Neural cell (in vitro differentiated cells): ENCODE data around the gene PGP. TPM values are rescaled to one million over a fixed set of nuclear protein-coding genes. Genes with fewer than 3 reads are reported as not detected.

ENCODE experiments used
- H2AFZ ChIP-seq: fragments of 200-600, 300-800 bp; sonication (generic), shearing (Covaris generic); 2 replicates; pipeline ENCODE4 v1.6.0; 2014; ENCODE audit warnings: low read depth, mild to moderate bottlenecking, antibody characterized with exemption, low read length, moderate library complexity
- H3F3A ChIP-seq: fragments of 200-600 bp; shearing (Covaris generic); 2 replicates; pipeline ENCODE4 v1.6.1; 2016; ENCODE audit warnings: mild to moderate bottlenecking, moderate library complexity, mixed read lengths, antibody characterized with exemption, low read length; ENCODE audit not compliant: insufficient read depth, poor library complexity, severe bottlenecking
- H3K27ac ChIP-seq: fragments of 200-600, 300-800 bp; sonication (generic), shearing (Covaris generic); 2 replicates; pipeline ENCODE4 v1.5.1; 2014; ENCODE audit warnings: mild to moderate bottlenecking, low read length, moderate library complexity
- H3K27me3 ChIP-seq: fragments of 300-800, 200-600 bp; sonication (generic), shearing (Covaris generic); 2 replicates; pipeline ENCODE4 v1.6.0; 2014; ENCODE audit warnings: mild to moderate bottlenecking, low read depth, low read length, moderate library complexity; ENCODE audit not compliant: insufficient read depth
- H3K36me3 ChIP-seq: fragments of 300-800, 200-600 bp; sonication (generic), shearing (Covaris generic); 2 replicates; pipeline ENCODE4 v1.5.1; 2014; ENCODE audit warnings: mild to moderate bottlenecking, antibody characterized with exemption, low read length, moderate library complexity; ENCODE audit not compliant: insufficient read depth
- H3K4me2 ChIP-seq: fragments of 300-800, 200-600 bp; sonication (generic), shearing (Covaris generic); 2 replicates; pipeline ENCODE4 v1.6.0; 2014; ENCODE audit warnings: mild to moderate bottlenecking, low read length
- H3K4me3 ChIP-seq: fragments of 300-800, 200-600 bp; sonication (generic), shearing (Covaris generic); 2 replicates; pipeline ENCODE4 v1.5.1; 2014; ENCODE audit warnings: mild to moderate bottlenecking, low read length, moderate library complexity
- H3K79me2 ChIP-seq: fragments of 200-600 bp; shearing (Covaris generic); replicated peaks from 2 replicates; pipeline ENCODE4 v1.6.0; 2014; ENCODE audit warnings: mild to moderate bottlenecking, low read length, moderate library complexity; ENCODE audit not compliant: insufficient read depth
- H3K9ac ChIP-seq: fragments of 300-800, 200-600 bp; sonication (generic), shearing (Covaris generic); 2 replicates; pipeline ENCODE4 v1.6.1; 2016; ENCODE audit warnings: mild to moderate bottlenecking, low read length, mixed read lengths
- H3K9me2 ChIP-seq: fragments of 200-600 bp; shearing (Covaris generic); 2 replicates; pipeline ENCODE4 v1.6.1; 2016; ENCODE audit warnings: mild to moderate bottlenecking, low read length, mixed read lengths; ENCODE audit not compliant: insufficient read depth
- H3K9me3 ChIP-seq: fragments of 200-600, 300-800 bp; sonication (generic), shearing (Covaris generic); 2 replicates; pipeline ENCODE4 v1.6.1; 2016; ENCODE audit warnings: mild to moderate bottlenecking, mixed run types, low read length, moderate library complexity, mixed read lengths
- H4K20me1 ChIP-seq: fragments of 200-600 bp; shearing (Covaris generic); 2 replicates; pipeline ENCODE4 v1.6.1; 2016; ENCODE audit warnings: mild to moderate bottlenecking, mixed run types; ENCODE audit not compliant: insufficient read depth
- CTCF ChIP-seq: fragments of 450-650 bp; IDR thresholded peaks from 2 replicates; pipeline ENCODE4 v1.5.1; 2014; ENCODE audit warnings: antibody characterized with exemption, mild to moderate bottlenecking, moderate library complexity; ENCODE audit not compliant: poor library complexity, severe bottlenecking
- EP300 ChIP-seq: fragments of 450-650 bp; conservative IDR thresholded peaks from 2 replicates; pipeline ENCODE4 v1.6.1; 2014; ENCODE audit warnings: antibody characterized with exemption, mild to moderate bottlenecking, moderate library complexity; ENCODE audit not compliant: poor library complexity, severe bottlenecking
- EZH2 ChIP-seq: fragments of 200-600, 300-800 bp; shearing (Covaris generic), sonication (generic); IDR thresholded peaks from 2 replicates; pipeline ENCODE4 v1.6.1; 2014; ENCODE audit warnings: antibody characterized with exemption, low read length, borderline replicate concordance, mild to moderate bottlenecking; ENCODE audit not compliant: insufficient read depth, poor library complexity, severe bottlenecking
- MXI1 ChIP-seq: fragments of 450-650 bp; conservative IDR thresholded peaks from 2 replicates; pipeline ENCODE4 v1.6.1; 2014; ENCODE audit warnings: antibody characterized with exemption, mild to moderate bottlenecking; ENCODE audit not compliant: poor library complexity, severe bottlenecking
- POLR2AphosphoS5 ChIP-seq: IDR thresholded peaks from 2 replicates; pipeline ENCODE4 v1.6.1; 2012
- RAD21 ChIP-seq: fragments of 450-650 bp; conservative IDR thresholded peaks from 2 replicates; pipeline ENCODE4 v1.6.1; 2014; ENCODE audit warnings: antibody characterized with exemption, mild to moderate bottlenecking, moderate library complexity
- SMC3 ChIP-seq: fragments of 450-650 bp; conservative IDR thresholded peaks from 2 replicates; pipeline ENCODE4 v1.6.1; 2014; ENCODE audit warnings: antibody characterized with exemption, mild to moderate bottlenecking, moderate library complexity; ENCODE audit not compliant: poor library complexity
- TAF1 ChIP-seq: IDR thresholded peaks from 2 replicates; pipeline ENCODE4 v1.6.1; 2012; ENCODE audit warnings: low read depth
- polyA plus RNA-seq: library from polyadenylated mRNA; depleted of rRNA; stranded (reverse); fragments of >200 nt; gene quantifications from 2 replicates; pipeline ENCODE4 v1.2.3, GENCODE V29; 2014
- TF ChIP-seq, protein P1 (sequence below): IDR thresholded peaks from 2 replicates; pipeline ENCODE4 v1.6.1; 2012; ENCODE audit warnings: borderline replicate concordance

PGP gene
- polyA plus RNA-seq, 1 donor from 2014 or later, result 44.1 TPM

- Histone ChIP-seq H3K9ac (no peak overlapping the region), H3K36me3 (no peaks in the 10 kb centered on the region), H3K4me3 (no peak overlapping the region), H3K27ac (no peak overlapping the region), H3F3A (no peaks in the 10 kb centered on the region), H3K27me3 (no peaks in the 10 kb centered on the region), H2AFZ (no peak overlapping the region), H3K9me2 (no peaks in the 10 kb centered on the region), H4K20me1 (no peaks in the 10 kb centered on the region), H3K4me2 (no peak overlapping the region), H3K79me2 (no peaks in the 10 kb centered on the region), H3K9me3 (no peaks in the 10 kb centered on the region)
- TF ChIP-seq TAF1 (no peak), POLR2AphosphoS5 (no peak), RAD21 (no peak), SMC3 (no peak), EZH2 (no peak), MXI1 (no peak), CTCF (no peak), EP300 (no peak)
- TF ChIP-seq, protein P1, sequence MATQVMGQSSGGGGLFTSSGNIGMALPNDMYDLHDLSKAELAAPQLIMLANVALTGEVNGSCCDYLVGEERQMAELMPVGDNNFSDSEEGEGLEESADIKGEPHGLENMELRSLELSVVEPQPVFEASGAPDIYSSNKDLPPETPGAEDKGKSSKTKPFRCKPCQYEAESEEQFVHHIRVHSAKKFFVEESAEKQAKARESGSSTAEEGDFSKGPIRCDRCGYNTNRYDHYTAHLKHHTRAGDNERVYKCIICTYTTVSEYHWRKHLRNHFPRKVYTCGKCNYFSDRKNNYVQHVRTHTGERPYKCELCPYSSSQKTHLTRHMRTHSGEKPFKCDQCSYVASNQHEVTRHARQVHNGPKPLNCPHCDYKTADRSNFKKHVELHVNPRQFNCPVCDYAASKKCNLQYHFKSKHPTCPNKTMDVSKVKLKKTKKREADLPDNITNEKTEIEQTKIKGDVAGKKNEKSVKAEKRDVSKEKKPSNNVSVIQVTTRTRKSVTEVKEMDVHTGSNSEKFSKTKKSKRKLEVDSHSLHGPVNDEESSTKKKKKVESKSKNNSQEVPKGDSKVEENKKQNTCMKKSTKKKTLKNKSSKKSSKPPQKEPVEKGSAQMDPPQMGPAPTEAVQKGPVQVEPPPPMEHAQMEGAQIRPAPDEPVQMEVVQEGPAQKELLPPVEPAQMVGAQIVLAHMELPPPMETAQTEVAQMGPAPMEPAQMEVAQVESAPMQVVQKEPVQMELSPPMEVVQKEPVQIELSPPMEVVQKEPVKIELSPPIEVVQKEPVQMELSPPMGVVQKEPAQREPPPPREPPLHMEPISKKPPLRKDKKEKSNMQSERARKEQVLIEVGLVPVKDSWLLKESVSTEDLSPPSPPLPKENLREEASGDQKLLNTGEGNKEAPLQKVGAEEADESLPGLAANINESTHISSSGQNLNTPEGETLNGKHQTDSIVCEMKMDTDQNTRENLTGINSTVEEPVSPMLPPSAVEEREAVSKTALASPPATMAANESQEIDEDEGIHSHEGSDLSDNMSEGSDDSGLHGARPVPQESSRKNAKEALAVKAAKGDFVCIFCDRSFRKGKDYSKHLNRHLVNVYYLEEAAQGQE, result no peak
Observed at GRCh38 chr16:2186064-2186463, 28.6 kb downstream of the PGP start.

DNA sequence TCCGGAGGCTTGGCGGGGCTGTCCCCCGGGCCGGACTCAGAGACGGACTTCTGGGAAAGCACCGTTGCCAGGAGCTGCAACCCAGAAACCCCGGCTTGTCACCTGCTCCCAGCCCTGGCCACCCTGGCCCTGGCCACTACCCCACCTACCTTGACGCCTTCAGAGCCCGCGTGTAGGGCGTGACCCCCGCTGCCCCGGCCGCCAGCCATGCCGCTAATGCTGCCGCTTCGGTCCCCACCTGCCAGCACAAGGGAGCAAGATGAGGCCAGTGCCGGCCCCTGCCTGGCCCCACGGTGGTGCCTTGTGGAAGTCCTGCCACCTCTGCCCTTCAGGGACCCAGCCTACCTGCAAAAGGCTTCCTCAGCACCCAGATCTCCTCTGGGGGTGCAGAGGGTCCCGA lies 29.7 kb downstream of the PGP start:
- H3K9ac ChIP-seq, result no peak overlapping the region
- H3F3A ChIP-seq, result no peaks in the 10 kb centered on the region
- no peaks in the 10 kb centered on the region for H4K20me1 ChIP-seq
- no peaks in the 10 kb centered on the region for H3K9me2 ChIP-seq
- H3K4me3 ChIP-seq, result no peak overlapping the region
- H3K79me2 ChIP-seq, result no peaks in the 10 kb centered on the region
- no peaks in the 10 kb centered on the region for H3K9me3 ChIP-seq
- no peaks in the 10 kb centered on the region for H3K36me3 ChIP-seq
- H3K27ac ChIP-seq, result no peak overlapping the region
- TF ChIP-seq, protein P1, result no peak
- no peak for TF ChIP-seq EP300
- TF ChIP-seq RAD21, result no peak
- TF ChIP-seq SMC3, result no peak
- no peak for TF ChIP-seq CTCF
- no peak for TF ChIP-seq POLR2AphosphoS5
- TF ChIP-seq EZH2, result no peak
- no peak for TF ChIP-seq TAF1
- no peak for TF ChIP-seq MXI1
- H3K4me2 ChIP-seq, result no peak overlapping the region
- no peaks in the 10 kb centered on the region for H3K27me3 ChIP-seq
- H2AFZ ChIP-seq, result no peak overlapping the region
